Body of pancreas (tissue), 4 donors: ENCODE measurements around the gene APOL1.

ENCODE experiments used
- CTCF ChIP-seq, 7 experiments: fragments of 450-650 bp in 4 of 7; fragments of 200-600 bp in 3 of 7; sonication (generic) in 3 of 7; IDR thresholded peaks; one replicate each; pipeline ENCODE4 v1.5.1; 2016 to 2019; ENCODE audit warnings: antibody characterized with exemption in 7 of 7
- POLR2A ChIP-seq, 3 donors: fragments of 450-650 bp; IDR thresholded peaks; one replicate each; pipeline ENCODE4 v1.6.1; 2016; ENCODE audit warnings: antibody characterized with exemption in 3 of 3, mild to moderate bottlenecking in 2 of 3

GRCh38 chr22:36296690-36297089, 43.8 kb downstream of the APOL1 start:
- TF ChIP-seq CTCF (IDR thresholded peaks at IDR 0.05) (no peak), POLR2A (IDR thresholded peaks at IDR 0.05) (no peak)
